HepG2 (cell line): ENCODE data around the gene MYO9A. TPM values are rescaled to one million over a fixed set of nuclear protein-coding genes. Genes with fewer than 3 reads are reported as not detected.

Experiments used
- ATAC-seq: fragments of 200-7000 bp; cut with Tn5 transposase; 3 replicates; pipeline ENCODE4 v1.9.1; 2020; ENCODE audit warnings: mild to moderate bottlenecking, moderate library complexity
- BruUV-seq: library from RNA; stranded (reverse); fragments of 400-500 nt; replicated peaks from 2 replicates; lab custom pipeline; 2021; lab: Mats Ljungman, UMichigan
- CTCF ChIA-PET: fragments of 300-600 bp; formaldehyde crosslinking; extraction: SDS; loops from one replicate; lab custom pipeline; 2021; ENCODE audit warnings: low total read pairs, inconsistent platforms, low intra/inter-chr PET ratio; lab: Yijun Ruan, JAX
- POLR2A ChIA-PET: fragments of 350-600 bp; sonication (Branson Sonifier 250); formaldehyde crosslinking; loops from one replicate; lab custom pipeline; 2020; ENCODE audit warnings: antibody characterized with exemption, inconsistent platforms; lab: Yijun Ruan, JAX
- DNase-seq: peaks from one replicate; pipeline ENCODE4 v3.0.0-alpha.2; 2015; ENCODE audit warnings: low spot score
- FAIRE-seq: peaks from 3 replicates; lab custom pipeline; 2011; peaks lifted over from hg19 to GRCh38; lab: Jason Lieb, UNC
- H2AFZ ChIP-seq: one replicate; pipeline ENCODE4 v1.6.1; 2011; ENCODE audit warnings: low read length, inconsistent platforms
- H3K27ac ChIP-seq: fragments of 300-600 bp; 3 replicates; pipeline ENCODE4 v1.8.0; 2011; ENCODE audit warnings: mixed run types, mild to moderate bottlenecking, mixed read lengths, low read length, inconsistent platforms; ENCODE audit not compliant: insufficient read depth; ENCODE audit errors: extremely low read length
- H3K27me3 ChIP-seq, 2 experiments: fragments of 200-600 bp in 1 of 2; 2 replicates in 1 of 2; 3 replicates in 1 of 2; pipeline versions ENCODE4 v1.6.0 to v1.8.0; 2011; ENCODE audit warnings: low read length in 2 of 2, mild to moderate bottlenecking in 2 of 2, moderate library complexity in 2 of 2, inconsistent platforms in 1 of 2; ENCODE audit not compliant: insufficient read depth in 2 of 2, control insufficient read depth in 1 of 2
- H3K36me3 ChIP-seq, 2 experiments: fragments of 200-600 bp in 1 of 2; replicated peaks in 1 of 2; 2 replicates in 1 of 2; 3 replicates in 1 of 2; pipeline versions ENCODE4 v1.5.1 to v1.8.0; 2011; ENCODE audit warnings: low read length in 2 of 2, inconsistent platforms in 1 of 2; ENCODE audit not compliant: insufficient read depth in 2 of 2, control insufficient read depth in 1 of 2
- H3K4me1 ChIP-seq: 2 replicates; pipeline ENCODE4 v1.5.1; 2012; ENCODE audit warnings: low read length, inconsistent platforms; ENCODE audit not compliant: insufficient read depth
- H3K4me2 ChIP-seq: 2 replicates; pipeline ENCODE4 v1.6.0; 2011; ENCODE audit warnings: low read depth, low read length, inconsistent platforms
- H3K4me3 ChIP-seq, 3 experiments: fragments of 200-600 bp in 1 of 3; sonication (generic), shearing (Covaris generic) in 1 of 3; replicated peaks in 1 of 3; 2 replicates each; pipeline ENCODE4 v1.5.1; 2011 to 2016; ENCODE audit warnings: low read length in 3 of 3, inconsistent platforms in 2 of 3, low read depth in 2 of 3, mild to moderate bottlenecking in 2 of 3, control low read depth in 1 of 3, mixed read lengths in 1 of 3; ENCODE audit not compliant: insufficient read depth in 1 of 3
- H3K79me2 ChIP-seq: one replicate; pipeline ENCODE4 v1.6.1; 2011; ENCODE audit warnings: low read length, inconsistent platforms; ENCODE audit not compliant: insufficient read depth
- H3K9ac ChIP-seq: 2 replicates; pipeline ENCODE4 v1.6.0; 2011; ENCODE audit warnings: mild to moderate bottlenecking, low read depth, low read length, inconsistent platforms; ENCODE audit not compliant: insufficient read depth
- H3K9me3 ChIP-seq: 2 replicates; pipeline ENCODE4 v1.5.1; 2012; ENCODE audit warnings: mild to moderate bottlenecking, low read length
- H4K20me1 ChIP-seq: 2 replicates; pipeline ENCODE4 v1.6.0; 2011; ENCODE audit warnings: inconsistent platforms, mild to moderate bottlenecking, low read length, moderate library complexity; ENCODE audit not compliant: insufficient read depth
- KDM6A ChIP-seq: IDR thresholded peaks from 2 replicates; pipeline ENCODE4 v1.6.1; 2016; ENCODE audit warnings: low read depth
- MEIS1 ChIP-seq: sonication (generic); formaldehyde crosslinking; IDR thresholded peaks from 2 replicates; pipeline ENCODE4 v1.9.0; 2021; ENCODE audit warnings: mild to moderate bottlenecking, missing genetic modification reagents, moderate library complexity, borderline replicate concordance
- PHB2 ChIP-seq: fragments of 450-650 bp; IDR thresholded peaks from 2 replicates; pipeline ENCODE4 v1.6.1; 2018; ENCODE audit not compliant: partially characterized antibody
- SMAD3 ChIP-seq: sonication (generic); formaldehyde crosslinking; IDR thresholded peaks from 2 replicates; pipeline ENCODE4 v1.4.0; 2020; ENCODE audit warnings: missing genetic modification reagents
- SNRNP70 ChIP-seq: fragments of 200-400 bp; formaldehyde crosslinking; IDR thresholded peaks from 2 replicates; pipeline ENCODE4 v1.6.1; 2017; ENCODE audit warnings: mild to moderate bottlenecking, low read depth, low read length, moderate library complexity
- TBX2 ChIP-seq: sonication (generic); formaldehyde crosslinking; IDR thresholded peaks from 2 replicates; pipeline ENCODE4 v1.5.0; 2020; ENCODE audit warnings: missing genetic modification reagents, mild to moderate bottlenecking, borderline replicate concordance
- ZFP62 ChIP-seq: sonication (generic); formaldehyde crosslinking; IDR thresholded peaks from 2 replicates; pipeline ENCODE4 v1.4.0; 2020; ENCODE audit warnings: missing genetic modification reagents
- ZIK1 ChIP-seq: sonication (generic); formaldehyde crosslinking; IDR thresholded peaks from 2 replicates; pipeline ENCODE4 v1.5.0; 2020; ENCODE audit warnings: mild to moderate bottlenecking, low read depth, missing genetic modification reagents, borderline replicate concordance
- ZNF10 ChIP-seq: sonication (generic); formaldehyde crosslinking; IDR thresholded peaks from 2 replicates; pipeline ENCODE4 v1.4.0; 2020; ENCODE audit warnings: mild to moderate bottlenecking, low read depth, missing genetic modification reagents, borderline replicate concordance
- ZNF205 ChIP-seq: IDR thresholded peaks from 2 replicates; pipeline ENCODE4 v1.6.1; 2018; ENCODE audit warnings: missing biosample characterization, missing genetic modification reagents
- ZNF7 ChIP-seq: IDR thresholded peaks from 2 replicates; pipeline ENCODE4 v1.6.1; 2016; ENCODE audit warnings: missing biosample characterization, missing genetic modification reagents
- ZNF768 ChIP-seq: sonication (generic); formaldehyde crosslinking; IDR thresholded peaks from 2 replicates; pipeline ENCODE4 v1.4.0; 2020; ENCODE audit warnings: missing genetic modification reagents
- ZNF782 ChIP-seq: sonication (generic); formaldehyde crosslinking; IDR thresholded peaks from 2 replicates; pipeline ENCODE4 v1.4.0; 2020; ENCODE audit warnings: missing genetic modification reagents, mild to moderate bottlenecking, borderline replicate concordance
- WGBS: methylation state at CpG from one replicate; pipeline ENCODE4 v1.1.6; 2017; ENCODE audit warnings: low lambda C conversion rate; 5-methylcytosine and 5-hydroxymethylcytosine counted together
- in situ Hi-C: cut with HindIII; loops from 2 replicates; pipeline ENCODE4 v1.10.0; 2017; ENCODE audit warnings: low pct_unique_long_range_greater_than_20kb; ENCODE audit not compliant: extremely low pct_ligation_motif_present
- intact Hi-C: fragments of 100-400 bp; cut with micrococcal nuclease; formaldehyde crosslinking; loops from one replicate; pipeline ENCODE4 v1.10.0; 2022; ENCODE audit not compliant: unreplicated experiment
- polyA plus RNA-seq, 8 experiments: library from polyadenylated mRNA; depleted of rRNA in 3 of 8; stranded (reverse) in 7 of 8; unstranded in 1 of 8; fragments of >200 nt; fragmentation: Illumina TruSeq in 4 of 8; extraction: Trizol in 4 of 8; gene quantifications; 2 replicates each; pipeline versions ENCODE4 v1.2.1 to v1.2.3, GENCODE V29; 2011 to 2016; ENCODE audit warnings: low read depth in 4 of 8, missing spikeins in 1 of 8, mixed read lengths in 1 of 8; ENCODE audit not compliant: insufficient read depth in 1 of 8
- total RNA-seq, 5 experiments: library from RNA; depleted of rRNA; stranded (reverse); fragments of >200 nt; fragmentation: Illumina TruSeq; extraction: Trizol; gene quantifications; 2 replicates each; pipeline ENCODE4 v1.2.3, GENCODE V29; 2016; ENCODE audit warnings: low read depth in 1 of 5
- TF ChIP-seq, protein P1 (sequence below): sonication (generic); formaldehyde crosslinking; IDR thresholded peaks from 2 replicates; pipeline ENCODE4 v1.9.0; 2022; ENCODE audit warnings: missing genetic modification reagents, mild to moderate bottlenecking, borderline replicate concordance
- TF ChIP-seq, protein P2 (sequence below): sonication (generic); formaldehyde crosslinking; IDR thresholded peaks from 2 replicates; pipeline ENCODE4 v1.4.0; 2020; ENCODE audit warnings: missing genetic modification reagents
- TF ChIP-seq, protein P3 (sequence below): sonication (generic); formaldehyde crosslinking; IDR thresholded peaks from 2 replicates; pipeline ENCODE4 v1.4.0; 2020; ENCODE audit warnings: missing genetic modification reagents

MYO9A gene
- total and polyA plus RNA-seq, 2 of the 13 experiments (the other 11 are each of a cell fraction or from before 2014, with no cell fraction given), result 4.8 to 15.3 TPM

DNA sequence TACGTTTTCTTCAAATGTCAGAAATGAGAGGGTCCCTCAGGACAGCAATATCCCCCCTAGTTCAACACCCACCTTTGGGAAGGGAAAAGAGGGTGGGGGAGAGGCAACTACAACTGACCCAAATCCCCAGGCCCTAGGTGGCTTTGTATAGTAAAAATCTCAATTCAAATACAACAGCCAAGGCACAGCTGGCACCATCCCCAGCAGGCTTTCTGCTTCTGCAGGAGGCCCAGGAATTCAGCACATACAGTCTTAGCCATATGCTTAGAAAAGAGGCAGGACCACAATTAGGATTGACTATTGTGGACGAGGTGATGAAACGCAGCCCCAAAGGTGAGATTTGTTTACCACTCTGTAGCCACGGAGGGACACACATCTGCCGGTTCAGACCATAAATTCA lies 291.8 kb downstream of the MYO9A start:
- no peak for FAIRE-seq
- H3K36me3 ChIP-seq, result no peaks in the 10 kb centered on the region; a peak in 2 of 5 replicates
- CTCF ChIA-PET, result no interaction called here

DNA sequence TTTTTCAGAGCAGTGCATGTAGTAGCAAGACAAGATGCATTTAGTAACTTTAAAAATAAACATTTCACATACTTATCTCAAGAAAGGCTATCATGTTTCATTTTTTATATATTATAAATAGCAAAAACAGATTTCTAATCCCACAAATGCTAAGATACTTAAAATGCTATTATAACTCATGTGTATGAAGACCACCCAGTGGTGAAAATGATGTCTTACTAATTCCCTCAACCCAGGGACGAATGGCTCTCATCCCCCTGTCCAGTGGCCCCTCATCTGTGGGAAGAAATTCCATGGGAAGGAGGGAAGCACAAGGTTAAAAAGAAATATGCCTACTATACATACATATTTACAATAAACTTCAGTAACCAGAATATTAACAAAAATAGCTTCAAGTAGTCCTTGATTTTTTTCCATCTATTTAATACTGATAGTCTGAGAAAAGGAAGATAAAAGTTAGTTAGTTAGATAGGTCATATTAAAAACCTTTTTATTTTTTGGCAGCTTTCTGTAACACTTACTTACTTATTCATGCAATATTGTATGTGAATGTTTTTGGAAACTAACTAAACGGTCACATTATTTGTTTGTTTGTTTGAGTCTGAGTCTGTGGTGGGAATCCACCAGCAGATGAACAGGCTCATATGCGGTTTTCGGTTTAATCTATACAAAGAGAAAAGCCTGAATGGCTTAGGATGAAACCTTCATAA lies 292.8 kb downstream of the MYO9A start:
- Histone ChIP-seq H3K9me3 (peaks cover 16% of the 10 kb centered on the region; the same call in 1 of the 2 replicates), H2AFZ (no peak overlapping the region), H4K20me1 (no peaks in the 10 kb centered on the region), H3K27me3 (no peaks in the 10 kb centered on the region), H3K36me3 (no peaks in the 10 kb centered on the region; a peak in 2 of 5 replicates), H3K9ac (no peak overlapping the region), H3K4me3 (no peak overlapping the region), H3K27ac (no peak overlapping the region), H3K4me2 (no peak overlapping the region), H3K4me1 (no peaks in the 10 kb centered on the region), H3K79me2 (no peaks in the 10 kb centered on the region)
- WGBS, result 95% methylated on average over 4 of the region's 4 CpGs
- FAIRE-seq (no peak), DNase-seq (no peak), ATAC-seq (no peak)
- intact Hi-C loops, result no loop called here
- POLR2A ChIA-PET, result no interaction called here
- in situ Hi-C loops, result no loop called here
- no TSS peak for BruUV-seq
- CTCF ChIA-PET, result no interaction called here
- TF ChIP-seq ZNF768 (CRISPR knock-in tag) (no peak), ZNF7 (no peak), TBX2 (no peak), MEIS1 (no peak), SMAD3 (no peak), PHB2 (no peak), SNRNP70 (no peak), ZIK1 (no peak)
- TF ChIP-seq, protein P1, sequence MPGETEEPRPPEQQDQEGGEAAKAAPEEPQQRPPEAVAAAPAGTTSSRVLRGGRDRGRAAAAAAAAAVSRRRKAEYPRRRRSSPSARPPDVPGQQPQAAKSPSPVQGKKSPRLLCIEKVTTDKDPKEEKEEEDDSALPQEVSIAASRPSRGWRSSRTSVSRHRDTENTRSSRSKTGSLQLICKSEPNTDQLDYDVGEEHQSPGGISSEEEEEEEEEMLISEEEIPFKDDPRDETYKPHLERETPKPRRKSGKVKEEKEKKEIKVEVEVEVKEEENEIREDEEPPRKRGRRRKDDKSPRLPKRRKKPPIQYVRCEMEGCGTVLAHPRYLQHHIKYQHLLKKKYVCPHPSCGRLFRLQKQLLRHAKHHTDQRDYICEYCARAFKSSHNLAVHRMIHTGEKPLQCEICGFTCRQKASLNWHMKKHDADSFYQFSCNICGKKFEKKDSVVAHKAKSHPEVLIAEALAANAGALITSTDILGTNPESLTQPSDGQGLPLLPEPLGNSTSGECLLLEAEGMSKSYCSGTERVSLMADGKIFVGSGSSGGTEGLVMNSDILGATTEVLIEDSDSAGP (CRISPR knock-in tag), result no peak
- TF ChIP-seq, protein P2, sequence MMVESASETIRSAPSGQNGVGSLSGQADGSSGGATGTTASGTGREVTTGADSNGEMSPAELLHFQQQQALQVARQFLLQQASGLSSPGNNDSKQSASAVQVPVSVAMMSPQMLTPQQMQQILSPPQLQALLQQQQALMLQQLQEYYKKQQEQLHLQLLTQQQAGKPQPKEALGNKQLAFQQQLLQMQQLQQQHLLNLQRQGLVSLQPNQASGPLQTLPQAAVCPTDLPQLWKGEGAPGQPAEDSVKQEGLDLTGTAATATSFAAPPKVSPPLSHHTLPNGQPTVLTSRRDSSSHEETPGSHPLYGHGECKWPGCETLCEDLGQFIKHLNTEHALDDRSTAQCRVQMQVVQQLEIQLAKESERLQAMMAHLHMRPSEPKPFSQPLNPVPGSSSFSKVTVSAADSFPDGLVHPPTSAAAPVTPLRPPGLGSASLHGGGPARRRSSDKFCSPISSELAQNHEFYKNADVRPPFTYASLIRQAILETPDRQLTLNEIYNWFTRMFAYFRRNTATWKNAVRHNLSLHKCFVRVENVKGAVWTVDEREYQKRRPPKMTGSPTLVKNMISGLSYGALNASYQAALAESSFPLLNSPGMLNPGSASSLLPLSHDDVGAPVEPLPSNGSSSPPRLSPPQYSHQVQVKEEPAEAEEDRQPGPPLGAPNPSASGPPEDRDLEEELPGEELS (CRISPR knock-in tag), result no peak

More for the DNA sequence above, 291.8 kb downstream of the MYO9A start:
- in situ Hi-C loops (no loop called here), intact Hi-C loops (no loop called here)
- H3K9me3 ChIP-seq, result peaks cover 9% of the 10 kb centered on the region; the same call in 1 of the 2 replicates
- BruUV-seq, result no TSS peak
- H3K4me2 ChIP-seq, result no peak overlapping the region
- POLR2A ChIA-PET, result no interaction called here
- no peaks in the 10 kb centered on the region for H3K27me3 ChIP-seq
- DNase-seq (no peak), ATAC-seq (no peak)
- TF ChIP-seq ZNF782 (CRISPR knock-in tag) (no peak), KDM6A (CRISPR knock-in tag) (no peak), ZNF10 (CRISPR knock-in tag) (no peak), ZNF205 (no peak), ZFP62 (no peak)
- TF ChIP-seq, protein P3, sequence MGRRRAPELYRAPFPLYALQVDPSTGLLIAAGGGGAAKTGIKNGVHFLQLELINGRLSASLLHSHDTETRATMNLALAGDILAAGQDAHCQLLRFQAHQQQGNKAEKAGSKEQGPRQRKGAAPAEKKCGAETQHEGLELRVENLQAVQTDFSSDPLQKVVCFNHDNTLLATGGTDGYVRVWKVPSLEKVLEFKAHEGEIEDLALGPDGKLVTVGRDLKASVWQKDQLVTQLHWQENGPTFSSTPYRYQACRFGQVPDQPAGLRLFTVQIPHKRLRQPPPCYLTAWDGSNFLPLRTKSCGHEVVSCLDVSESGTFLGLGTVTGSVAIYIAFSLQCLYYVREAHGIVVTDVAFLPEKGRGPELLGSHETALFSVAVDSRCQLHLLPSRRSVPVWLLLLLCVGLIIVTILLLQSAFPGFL (CRISPR knock-in tag), result no peak
- no peak overlapping the region for H3K4me3 ChIP-seq
- no peaks in the 10 kb centered on the region for H4K20me1 ChIP-seq
- no peak overlapping the region for H3K9ac ChIP-seq
- 94% methylated on average over 4 of the region's 5 CpGs for WGBS
- H2AFZ ChIP-seq, result no peak overlapping the region
- H3K27ac ChIP-seq, result no peak overlapping the region
- H3K4me1 ChIP-seq, result no peaks in the 10 kb centered on the region
- H3K79me2 ChIP-seq, result no peaks in the 10 kb centered on the region
